ENCODE results near the gene CPHXL.

GRCh38 chr16:75695708-75696107 is 30.6 kb downstream of the CPHXL start:
- TF ChIP-seq CTCF (IDR thresholded peaks at IDR 0.05) = peak; percentile 35
- no peak for TF ChIP-seq PBX3 (IDR thresholded peaks at IDR 0.05)
- no peak for TF ChIP-seq REST (IDR thresholded peaks at IDR 0.05; ENCODE audit: low read depth, low read length)
- TF ChIP-seq RAD21 (IDR thresholded peaks at IDR 0.05; ENCODE audit: low read length) = no peak
- no peak for TF ChIP-seq NRF1 (IDR thresholded peaks at IDR 0.05; ENCODE audit: low read depth, low read length)
- no peak for TF ChIP-seq SIN3A (IDR thresholded peaks at IDR 0.05; ENCODE audit: borderline replicate concordance, low read depth, low read length)
- no peak for TF ChIP-seq TEAD4 (IDR thresholded peaks at IDR 0.05; ENCODE audit: borderline replicate concordance, insufficient read depth)
- TF ChIP-seq GATA2 (CRISPR knock-in tag; IDR thresholded peaks at IDR 0.05) = no peak
- no peak for TF ChIP-seq POLR2AphosphoS5 (IDR thresholded peaks at IDR 0.05; ENCODE audit: low read depth, low read length)
- TF ChIP-seq MEF2A (IDR thresholded peaks at IDR 0.05; ENCODE audit: borderline replicate concordance, low read depth) = no peak
- no peak for TF ChIP-seq JUND (IDR thresholded peaks at IDR 0.05)
- TF ChIP-seq GABPA (IDR thresholded peaks at IDR 0.05; ENCODE audit: low read depth) = no peak

Data from SK-N-SH (cell line).